HepG2 (cell line): Measurements from ENCODE around the gene CSTPP1. TPM values are rescaled to one million over a fixed set of nuclear protein-coding genes. Genes with fewer than 3 reads are reported as not detected.

Experiments used
- ATAC-seq: fragments of 200-7000 bp; cut with Tn5 transposase; 3 replicates; pipeline ENCODE4 v1.9.1; 2020; ENCODE audit warnings: mild to moderate bottlenecking, moderate library complexity
- BruUV-seq: library from RNA; stranded (reverse); fragments of 400-500 nt; replicated peaks from 2 replicates; lab custom pipeline; 2021; lab: Mats Ljungman, UMichigan
- CTCF ChIA-PET: fragments of 300-600 bp; formaldehyde crosslinking; extraction: SDS; loops from one replicate; lab custom pipeline; 2021; ENCODE audit warnings: low total read pairs, inconsistent platforms, low intra/inter-chr PET ratio; lab: Yijun Ruan, JAX
- POLR2A ChIA-PET: fragments of 350-600 bp; sonication (Branson Sonifier 250); formaldehyde crosslinking; loops from one replicate; lab custom pipeline; 2020; ENCODE audit warnings: antibody characterized with exemption, inconsistent platforms; lab: Yijun Ruan, JAX
- DNase-seq: peaks from one replicate; pipeline ENCODE4 v3.0.0-alpha.2; 2015; ENCODE audit warnings: low spot score
- FAIRE-seq: peaks from 3 replicates; lab custom pipeline; 2011; peaks lifted over from hg19 to GRCh38; lab: Jason Lieb, UNC
- H2AFZ ChIP-seq: one replicate; pipeline ENCODE4 v1.6.1; 2011; ENCODE audit warnings: low read length, inconsistent platforms
- H3K27ac ChIP-seq: fragments of 300-600 bp; 3 replicates; pipeline ENCODE4 v1.8.0; 2011; ENCODE audit warnings: mixed run types, mild to moderate bottlenecking, mixed read lengths, low read length, inconsistent platforms; ENCODE audit not compliant: insufficient read depth; ENCODE audit errors: extremely low read length
- H3K27me3 ChIP-seq, 2 experiments: fragments of 200-600 bp in 1 of 2; 2 replicates in 1 of 2; 3 replicates in 1 of 2; pipeline versions ENCODE4 v1.6.0 to v1.8.0; 2011; ENCODE audit warnings: low read length in 2 of 2, mild to moderate bottlenecking in 2 of 2, moderate library complexity in 2 of 2, inconsistent platforms in 1 of 2; ENCODE audit not compliant: insufficient read depth in 2 of 2, control insufficient read depth in 1 of 2
- H3K36me3 ChIP-seq, 2 experiments: fragments of 200-600 bp in 1 of 2; replicated peaks in 1 of 2; 2 replicates in 1 of 2; 3 replicates in 1 of 2; pipeline versions ENCODE4 v1.5.1 to v1.8.0; 2011; ENCODE audit warnings: low read length in 2 of 2, inconsistent platforms in 1 of 2; ENCODE audit not compliant: insufficient read depth in 2 of 2, control insufficient read depth in 1 of 2
- H3K4me1 ChIP-seq: 2 replicates; pipeline ENCODE4 v1.5.1; 2012; ENCODE audit warnings: low read length, inconsistent platforms; ENCODE audit not compliant: insufficient read depth
- H3K4me2 ChIP-seq: 2 replicates; pipeline ENCODE4 v1.6.0; 2011; ENCODE audit warnings: low read depth, low read length, inconsistent platforms
- H3K4me3 ChIP-seq, 3 experiments: fragments of 200-600 bp in 1 of 3; sonication (generic), shearing (Covaris generic) in 1 of 3; replicated peaks in 1 of 3; 2 replicates each; pipeline ENCODE4 v1.5.1; 2011 to 2016; ENCODE audit warnings: low read length in 3 of 3, inconsistent platforms in 2 of 3, low read depth in 2 of 3, mild to moderate bottlenecking in 2 of 3, control low read depth in 1 of 3, mixed read lengths in 1 of 3; ENCODE audit not compliant: insufficient read depth in 1 of 3
- H3K79me2 ChIP-seq: one replicate; pipeline ENCODE4 v1.6.1; 2011; ENCODE audit warnings: low read length, inconsistent platforms; ENCODE audit not compliant: insufficient read depth
- H3K9ac ChIP-seq: 2 replicates; pipeline ENCODE4 v1.6.0; 2011; ENCODE audit warnings: mild to moderate bottlenecking, low read depth, low read length, inconsistent platforms; ENCODE audit not compliant: insufficient read depth
- H3K9me3 ChIP-seq: 2 replicates; pipeline ENCODE4 v1.5.1; 2012; ENCODE audit warnings: mild to moderate bottlenecking, low read length
- H4K20me1 ChIP-seq: 2 replicates; pipeline ENCODE4 v1.6.0; 2011; ENCODE audit warnings: inconsistent platforms, mild to moderate bottlenecking, low read length, moderate library complexity; ENCODE audit not compliant: insufficient read depth
- GPN1 ChIP-seq: sonication (generic); formaldehyde crosslinking; IDR thresholded peaks from 2 replicates; pipeline ENCODE4 v1.5.1; 2020; ENCODE audit warnings: missing genetic modification reagents, borderline replicate concordance
- NCOA5 ChIP-seq: sonication (generic); formaldehyde crosslinking; IDR thresholded peaks from 2 replicates; pipeline ENCODE4 v1.4.0; 2020; ENCODE audit warnings: missing genetic modification reagents
- ZBTB3 ChIP-seq: sonication (generic); formaldehyde crosslinking; IDR thresholded peaks from 2 replicates; pipeline ENCODE4 v1.4.0; 2020; ENCODE audit warnings: low read depth, mild to moderate bottlenecking, moderate library complexity, missing genetic modification reagents, borderline replicate concordance
- ZNF230 ChIP-seq: sonication (generic); formaldehyde crosslinking; IDR thresholded peaks from 2 replicates; pipeline ENCODE4 v1.4.0; 2020; ENCODE audit warnings: mild to moderate bottlenecking, missing genetic modification reagents
- ZNF256 ChIP-seq: sonication (generic); formaldehyde crosslinking; conservative IDR thresholded peaks from 2 replicates; pipeline ENCODE4 v1.4.0; 2020; ENCODE audit warnings: missing genetic modification reagents
- ZNF354B ChIP-seq: sonication (generic); formaldehyde crosslinking; IDR thresholded peaks from 2 replicates; pipeline ENCODE4 v1.8.0; 2022; ENCODE audit warnings: mild to moderate bottlenecking, missing genetic modification reagents
- ZNF83 ChIP-seq: sonication (generic); formaldehyde crosslinking; IDR thresholded peaks from 2 replicates; pipeline ENCODE4 v1.4.0; 2020; ENCODE audit warnings: missing genetic modification reagents, mild to moderate bottlenecking, borderline replicate concordance
- WGBS: methylation state at CpG from one replicate; pipeline ENCODE4 v1.1.6; 2017; ENCODE audit warnings: low lambda C conversion rate; 5-methylcytosine and 5-hydroxymethylcytosine counted together
- in situ Hi-C: cut with HindIII; loops from 2 replicates; pipeline ENCODE4 v1.10.0; 2017; ENCODE audit warnings: low pct_unique_long_range_greater_than_20kb; ENCODE audit not compliant: extremely low pct_ligation_motif_present
- intact Hi-C: fragments of 100-400 bp; cut with micrococcal nuclease; formaldehyde crosslinking; loops from one replicate; pipeline ENCODE4 v1.10.0; 2022; ENCODE audit not compliant: unreplicated experiment
- polyA plus RNA-seq, 8 experiments: library from polyadenylated mRNA; depleted of rRNA in 3 of 8; stranded (reverse) in 7 of 8; unstranded in 1 of 8; fragments of >200 nt; fragmentation: Illumina TruSeq in 4 of 8; extraction: Trizol in 4 of 8; gene quantifications; 2 replicates each; pipeline versions ENCODE4 v1.2.1 to v1.2.3, GENCODE V29; 2011 to 2016; ENCODE audit warnings: low read depth in 4 of 8, missing spikeins in 1 of 8, mixed read lengths in 1 of 8; ENCODE audit not compliant: insufficient read depth in 1 of 8
- total RNA-seq, 5 experiments: library from RNA; depleted of rRNA; stranded (reverse); fragments of >200 nt; fragmentation: Illumina TruSeq; extraction: Trizol; gene quantifications; 2 replicates each; pipeline ENCODE4 v1.2.3, GENCODE V29; 2016; ENCODE audit warnings: low read depth in 1 of 5
- TF ChIP-seq, protein P1 (sequence below): sonication (generic); formaldehyde crosslinking; conservative IDR thresholded peaks from 2 replicates; pipeline ENCODE4 v1.4.0; 2020; ENCODE audit warnings: mild to moderate bottlenecking, missing genetic modification reagents, moderate library complexity
- TF ChIP-seq, protein P2 (sequence below): sonication (generic); formaldehyde crosslinking; IDR thresholded peaks from 2 replicates; pipeline ENCODE4; 2020; ENCODE audit warnings: missing genetic modification reagents, mild to moderate bottlenecking, borderline replicate concordance

Gene CSTPP1
- total and polyA plus RNA-seq, 2 of the 13 experiments (the other 11 are each of a cell fraction or from before 2014, with no cell fraction given) = 12.3 to 14.6 TPM

DNA sequence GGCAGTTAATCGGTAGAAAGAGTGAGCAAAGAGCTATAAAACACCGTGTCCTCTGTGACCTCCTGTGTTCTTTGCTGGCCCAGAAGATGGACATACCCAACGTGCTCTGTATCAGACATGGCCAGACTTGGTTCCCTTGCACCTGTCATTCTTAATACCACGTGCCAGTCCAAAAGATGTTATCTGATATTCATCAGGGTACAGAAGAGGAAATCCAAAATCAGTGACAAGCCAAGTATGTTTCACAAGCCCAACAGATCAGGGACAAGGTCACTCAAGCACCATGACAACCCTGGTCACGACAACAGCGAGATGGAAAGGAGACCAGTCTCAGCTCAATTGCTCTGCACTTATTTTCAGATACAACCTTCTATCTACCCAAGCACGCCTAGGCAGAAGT, 21.7 kb upstream of the CSTPP1 start:
- no peak overlapping the region for H3K4me3 ChIP-seq
- DNase-seq (no peak), ATAC-seq (no peak), FAIRE-seq (no peak)
- H3K79me2 ChIP-seq = peaks cover 24% of the 10 kb centered on the region
- ChIA-PET POLR2A (no interaction called here), CTCF (no interaction called here)
- WGBS = 94% methylated on average over 7 of the region's 7 CpGs
- H3K27ac ChIP-seq = no peak overlapping the region
- no peak overlapping the region for H3K4me2 ChIP-seq
- H4K20me1 ChIP-seq = no peaks in the 10 kb centered on the region
- no peaks in the 10 kb centered on the region for H3K9me3 ChIP-seq
- no peak overlapping the region for H3K9ac ChIP-seq
- no peak overlapping the region for H2AFZ ChIP-seq
- H3K36me3 ChIP-seq = no peaks in the 10 kb centered on the region
- peaks cover 0 to 2% of the 10 kb centered on the region in 2 experiments; a peak in 1 of 5 replicates for H3K27me3 ChIP-seq
- TF ChIP-seq, protein P1, sequence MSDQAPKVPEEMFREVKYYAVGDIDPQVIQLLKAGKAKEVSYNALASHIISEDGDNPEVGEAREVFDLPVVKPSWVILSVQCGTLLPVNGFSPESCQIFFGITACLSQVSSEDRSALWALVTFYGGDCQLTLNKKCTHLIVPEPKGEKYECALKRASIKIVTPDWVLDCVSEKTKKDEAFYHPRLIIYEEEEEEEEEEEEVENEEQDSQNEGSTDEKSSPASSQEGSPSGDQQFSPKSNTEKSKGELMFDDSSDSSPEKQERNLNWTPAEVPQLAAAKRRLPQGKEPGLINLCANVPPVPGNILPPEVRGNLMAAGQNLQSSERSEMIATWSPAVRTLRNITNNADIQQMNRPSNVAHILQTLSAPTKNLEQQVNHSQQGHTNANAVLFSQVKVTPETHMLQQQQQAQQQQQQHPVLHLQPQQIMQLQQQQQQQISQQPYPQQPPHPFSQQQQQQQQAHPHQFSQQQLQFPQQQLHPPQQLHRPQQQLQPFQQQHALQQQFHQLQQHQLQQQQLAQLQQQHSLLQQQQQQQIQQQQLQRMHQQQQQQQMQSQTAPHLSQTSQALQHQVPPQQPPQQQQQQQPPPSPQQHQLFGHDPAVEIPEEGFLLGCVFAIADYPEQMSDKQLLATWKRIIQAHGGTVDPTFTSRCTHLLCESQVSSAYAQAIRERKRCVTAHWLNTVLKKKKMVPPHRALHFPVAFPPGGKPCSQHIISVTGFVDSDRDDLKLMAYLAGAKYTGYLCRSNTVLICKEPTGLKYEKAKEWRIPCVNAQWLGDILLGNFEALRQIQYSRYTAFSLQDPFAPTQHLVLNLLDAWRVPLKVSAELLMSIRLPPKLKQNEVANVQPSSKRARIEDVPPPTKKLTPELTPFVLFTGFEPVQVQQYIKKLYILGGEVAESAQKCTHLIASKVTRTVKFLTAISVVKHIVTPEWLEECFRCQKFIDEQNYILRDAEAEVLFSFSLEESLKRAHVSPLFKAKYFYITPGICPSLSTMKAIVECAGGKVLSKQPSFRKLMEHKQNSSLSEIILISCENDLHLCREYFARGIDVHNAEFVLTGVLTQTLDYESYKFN (CRISPR knock-in tag) = no peak
- TF ChIP-seq ZNF354B (CRISPR knock-in tag) (no peak), ZNF230 (CRISPR knock-in tag) (no peak), NCOA5 (no peak), ZNF83 (CRISPR knock-in tag) (no peak), GPN1 (CRISPR knock-in tag) (no peak), ZNF256 (no peak), ZBTB3 (CRISPR knock-in tag) (no peak)
- TF ChIP-seq, protein P2, sequence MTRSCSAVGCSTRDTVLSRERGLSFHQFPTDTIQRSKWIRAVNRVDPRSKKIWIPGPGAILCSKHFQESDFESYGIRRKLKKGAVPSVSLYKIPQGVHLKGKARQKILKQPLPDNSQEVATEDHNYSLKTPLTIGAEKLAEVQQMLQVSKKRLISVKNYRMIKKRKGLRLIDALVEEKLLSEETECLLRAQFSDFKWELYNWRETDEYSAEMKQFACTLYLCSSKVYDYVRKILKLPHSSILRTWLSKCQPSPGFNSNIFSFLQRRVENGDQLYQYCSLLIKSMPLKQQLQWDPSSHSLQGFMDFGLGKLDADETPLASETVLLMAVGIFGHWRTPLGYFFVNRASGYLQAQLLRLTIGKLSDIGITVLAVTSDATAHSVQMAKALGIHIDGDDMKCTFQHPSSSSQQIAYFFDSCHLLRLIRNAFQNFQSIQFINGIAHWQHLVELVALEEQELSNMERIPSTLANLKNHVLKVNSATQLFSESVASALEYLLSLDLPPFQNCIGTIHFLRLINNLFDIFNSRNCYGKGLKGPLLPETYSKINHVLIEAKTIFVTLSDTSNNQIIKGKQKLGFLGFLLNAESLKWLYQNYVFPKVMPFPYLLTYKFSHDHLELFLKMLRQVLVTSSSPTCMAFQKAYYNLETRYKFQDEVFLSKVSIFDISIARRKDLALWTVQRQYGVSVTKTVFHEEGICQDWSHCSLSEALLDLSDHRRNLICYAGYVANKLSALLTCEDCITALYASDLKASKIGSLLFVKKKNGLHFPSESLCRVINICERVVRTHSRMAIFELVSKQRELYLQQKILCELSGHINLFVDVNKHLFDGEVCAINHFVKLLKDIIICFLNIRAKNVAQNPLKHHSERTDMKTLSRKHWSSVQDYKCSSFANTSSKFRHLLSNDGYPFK = no peak
- in situ Hi-C loops = loop anchor here (5.0 kb wide), 1 partner anchor 237 kb away; no protein-coding TSS in a partner anchor
- BruUV-seq = no TSS peak
- intact Hi-C loops = no loop called here
- peaks cover 22% of the 10 kb centered on the region for H3K4me1 ChIP-seq
